HepG2 (cell line): ENCODE results near the gene PLAA. TPM values are rescaled to one million over a fixed set of nuclear protein-coding genes. Genes with fewer than 3 reads are reported as not detected.

Experiments
- ATAC-seq: fragments of 200-7000 bp; cut with Tn5 transposase; 3 replicates; pipeline ENCODE4 v1.9.1; 2020; ENCODE audit warnings: mild to moderate bottlenecking, moderate library complexity
- BruUV-seq: library from RNA; stranded (reverse); fragments of 400-500 nt; replicated peaks from 2 replicates; lab custom pipeline; 2021; lab: Mats Ljungman, UMichigan
- CTCF ChIA-PET: fragments of 300-600 bp; formaldehyde crosslinking; extraction: SDS; loops from one replicate; lab custom pipeline; 2021; ENCODE audit warnings: low total read pairs, inconsistent platforms, low intra/inter-chr PET ratio; lab: Yijun Ruan, JAX
- POLR2A ChIA-PET: fragments of 350-600 bp; sonication (Branson Sonifier 250); formaldehyde crosslinking; loops from one replicate; lab custom pipeline; 2020; ENCODE audit warnings: antibody characterized with exemption, inconsistent platforms; lab: Yijun Ruan, JAX
- DNase-seq: peaks from one replicate; pipeline ENCODE4 v3.0.0-alpha.2; 2015; ENCODE audit warnings: low spot score
- FAIRE-seq: peaks from 3 replicates; lab custom pipeline; 2011; peaks lifted over from hg19 to GRCh38; lab: Jason Lieb, UNC
- H2AFZ ChIP-seq: one replicate; pipeline ENCODE4 v1.6.1; 2011; ENCODE audit warnings: low read length, inconsistent platforms
- H3K27ac ChIP-seq: fragments of 300-600 bp; 3 replicates; pipeline ENCODE4 v1.8.0; 2011; ENCODE audit warnings: mixed run types, mild to moderate bottlenecking, mixed read lengths, low read length, inconsistent platforms; ENCODE audit not compliant: insufficient read depth; ENCODE audit errors: extremely low read length
- H3K27me3 ChIP-seq, 2 experiments: fragments of 200-600 bp in 1 of 2; 2 replicates in 1 of 2; 3 replicates in 1 of 2; pipeline versions ENCODE4 v1.6.0 to v1.8.0; 2011; ENCODE audit warnings: low read length in 2 of 2, mild to moderate bottlenecking in 2 of 2, moderate library complexity in 2 of 2, inconsistent platforms in 1 of 2; ENCODE audit not compliant: insufficient read depth in 2 of 2, control insufficient read depth in 1 of 2
- H3K36me3 ChIP-seq, 2 experiments: fragments of 200-600 bp in 1 of 2; replicated peaks in 1 of 2; 2 replicates in 1 of 2; 3 replicates in 1 of 2; pipeline versions ENCODE4 v1.5.1 to v1.8.0; 2011; ENCODE audit warnings: low read length in 2 of 2, inconsistent platforms in 1 of 2; ENCODE audit not compliant: insufficient read depth in 2 of 2, control insufficient read depth in 1 of 2
- H3K4me1 ChIP-seq: 2 replicates; pipeline ENCODE4 v1.5.1; 2012; ENCODE audit warnings: low read length, inconsistent platforms; ENCODE audit not compliant: insufficient read depth
- H3K4me2 ChIP-seq: 2 replicates; pipeline ENCODE4 v1.6.0; 2011; ENCODE audit warnings: low read depth, low read length, inconsistent platforms
- H3K4me3 ChIP-seq, 3 experiments: fragments of 200-600 bp in 1 of 3; sonication (generic), shearing (Covaris generic) in 1 of 3; replicated peaks in 1 of 3; 2 replicates each; pipeline ENCODE4 v1.5.1; 2011 to 2016; ENCODE audit warnings: low read length in 3 of 3, inconsistent platforms in 2 of 3, low read depth in 2 of 3, mild to moderate bottlenecking in 2 of 3, control low read depth in 1 of 3, mixed read lengths in 1 of 3; ENCODE audit not compliant: insufficient read depth in 1 of 3
- H3K79me2 ChIP-seq: one replicate; pipeline ENCODE4 v1.6.1; 2011; ENCODE audit warnings: low read length, inconsistent platforms; ENCODE audit not compliant: insufficient read depth
- H3K9ac ChIP-seq: 2 replicates; pipeline ENCODE4 v1.6.0; 2011; ENCODE audit warnings: mild to moderate bottlenecking, low read depth, low read length, inconsistent platforms; ENCODE audit not compliant: insufficient read depth
- H3K9me3 ChIP-seq: 2 replicates; pipeline ENCODE4 v1.5.1; 2012; ENCODE audit warnings: mild to moderate bottlenecking, low read length
- H4K20me1 ChIP-seq: 2 replicates; pipeline ENCODE4 v1.6.0; 2011; ENCODE audit warnings: inconsistent platforms, mild to moderate bottlenecking, low read length, moderate library complexity; ENCODE audit not compliant: insufficient read depth
- HNF4G ChIP-seq, 2 experiments: sonication (generic) in 1 of 2; formaldehyde crosslinking in 1 of 2; IDR thresholded peaks; 2 replicates each; pipeline versions ENCODE4 v1.4.0 to v1.6.1; 2011 to 2020; ENCODE audit warnings: borderline replicate concordance in 2 of 2, low read depth in 2 of 2, mild to moderate bottlenecking in 2 of 2, low read length in 1 of 2, missing genetic modification reagents in 1 of 2, moderate library complexity in 1 of 2
- RARA ChIP-seq: IDR thresholded peaks from 2 replicates; pipeline ENCODE4 v1.6.1; 2016; ENCODE audit warnings: missing genetic modification reagents, missing compliant biosample characterization
- SATB2 ChIP-seq: sonication (generic); formaldehyde crosslinking; IDR thresholded peaks from 2 replicates; pipeline ENCODE4 v1.5.0; 2020; ENCODE audit warnings: missing genetic modification reagents
- SP1 ChIP-seq, 2 experiments: fragments of 450-650 bp in 1 of 2; sonication (generic) in 1 of 2; formaldehyde crosslinking in 1 of 2; IDR thresholded peaks; 2 replicates each; pipeline versions ENCODE4 v1.4.0 to v1.6.1; 2016 to 2020; ENCODE audit warnings: missing genetic modification reagents in 1 of 2
- ZNF20 ChIP-seq: sonication (generic); formaldehyde crosslinking; IDR thresholded peaks from 2 replicates; pipeline ENCODE4 v1.4.0; 2020; ENCODE audit warnings: mild to moderate bottlenecking, moderate library complexity, missing genetic modification reagents
- ZNF562 ChIP-seq: sonication (generic); formaldehyde crosslinking; IDR thresholded peaks from 2 replicates; pipeline ENCODE4 v1.8.0; 2022; ENCODE audit warnings: missing genetic modification reagents, borderline replicate concordance
- ZNF639 ChIP-seq: conservative IDR thresholded peaks from 2 replicates; pipeline ENCODE4 v1.6.1; 2018; ENCODE audit warnings: missing genetic modification reagents
- WGBS: methylation state at CpG from one replicate; pipeline ENCODE4 v1.1.6; 2017; ENCODE audit warnings: low lambda C conversion rate; 5-methylcytosine and 5-hydroxymethylcytosine counted together
- in situ Hi-C: cut with HindIII; loops from 2 replicates; pipeline ENCODE4 v1.10.0; 2017; ENCODE audit warnings: low pct_unique_long_range_greater_than_20kb; ENCODE audit not compliant: extremely low pct_ligation_motif_present
- intact Hi-C: fragments of 100-400 bp; cut with micrococcal nuclease; formaldehyde crosslinking; loops from one replicate; pipeline ENCODE4 v1.10.0; 2022; ENCODE audit not compliant: unreplicated experiment
- polyA plus RNA-seq, 8 experiments: library from polyadenylated mRNA; depleted of rRNA in 3 of 8; stranded (reverse) in 7 of 8; unstranded in 1 of 8; fragments of >200 nt; fragmentation: Illumina TruSeq in 4 of 8; extraction: Trizol in 4 of 8; gene quantifications; 2 replicates each; pipeline versions ENCODE4 v1.2.1 to v1.2.3, GENCODE V29; 2011 to 2016; ENCODE audit warnings: low read depth in 4 of 8, missing spikeins in 1 of 8, mixed read lengths in 1 of 8; ENCODE audit not compliant: insufficient read depth in 1 of 8
- total RNA-seq, 5 experiments: library from RNA; depleted of rRNA; stranded (reverse); fragments of >200 nt; fragmentation: Illumina TruSeq; extraction: Trizol; gene quantifications; 2 replicates each; pipeline ENCODE4 v1.2.3, GENCODE V29; 2016; ENCODE audit warnings: low read depth in 1 of 5

Gene PLAA
- total and polyA plus RNA-seq, 2 of the 13 experiments (the other 11 are each of a cell fraction or from before 2014, with no cell fraction given): 5.8 to 22.9 TPM

DNA sequence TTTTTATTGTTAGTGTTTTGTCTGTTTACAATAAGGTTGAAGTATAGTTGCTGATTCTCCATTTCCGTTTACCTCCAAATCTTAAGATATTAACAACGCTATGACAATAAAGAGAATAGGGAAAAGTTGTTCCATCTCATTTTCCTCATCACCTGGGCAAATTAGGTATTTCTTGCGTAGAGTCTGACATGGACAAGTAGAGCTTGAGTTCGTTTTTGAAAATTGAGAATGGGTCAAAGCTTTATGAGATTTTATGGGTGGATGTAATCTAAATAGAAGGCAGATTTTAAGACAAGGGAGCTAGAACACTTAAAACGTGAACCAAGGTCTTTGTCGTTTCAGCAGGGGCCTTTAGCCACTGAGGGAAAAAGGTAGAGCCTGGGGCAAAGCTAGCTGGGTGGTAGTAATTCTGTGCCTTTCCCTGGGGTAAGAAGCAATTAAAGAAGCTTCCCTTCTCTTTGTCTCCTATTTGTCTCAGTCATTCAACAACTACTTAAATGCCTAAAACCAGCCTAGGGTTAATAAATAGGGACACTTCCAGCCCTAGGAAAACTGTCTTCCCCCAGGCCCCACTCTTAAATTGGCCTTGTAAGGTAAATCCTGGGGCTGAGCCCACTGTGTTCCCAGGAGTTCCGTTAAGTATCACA lies 53.9 kb downstream of the PLAA start:
- ATAC-seq (no peak), DNase-seq (no peak), FAIRE-seq (no peak)
- peaks cover 20% of the 10 kb centered on the region for H3K4me1 ChIP-seq
- H3K9ac ChIP-seq: peak overlapping the region; percentile 99
- peaks cover 36% of the 10 kb centered on the region for H3K79me2 ChIP-seq
- intact Hi-C loops: loop anchor here (2.0 to 5.0 kb wide), 2 partner anchors 82 to 384 kb away; no protein-coding TSS in a partner anchor
- ChIA-PET CTCF (no interaction called here), POLR2A (interaction anchor here (0.5 to 2.9 kb wide), 4 partner anchors 8 to 62 kb away, joined by 3 to 24 read pairs (median 12); partner anchors contain the start of genes IFT74 and PLAA)
- no peaks in the 10 kb centered on the region; a peak in 1 of 5 replicates for H3K27me3 ChIP-seq
- H3K4me3 ChIP-seq: peak overlapping the region; percentile 95 to 100 (median 100)
- no peaks in the 10 kb centered on the region for H3K36me3 ChIP-seq
- H2AFZ ChIP-seq: peak overlapping the region; percentile 74
- WGBS: 2% methylated on average over 7 of the region's 7 CpGs
- TSS peak; percentile 98 for BruUV-seq
- H3K27ac ChIP-seq: peak overlapping the region; percentile 100
- TF ChIP-seq HNF4G (IDR thresholded peaks at IDR 0.05; ENCODE audit: borderline replicate concordance, low read depth, low read length): no peak
- TF ChIP-seq HNF4G (CRISPR knock-in tag; IDR thresholded peaks at IDR 0.05; ENCODE audit: borderline replicate concordance, low read depth): no peak
- TF ChIP-seq ZNF20: 0 out of 2 replicates have a peak, but pooled peaks have one; percentile 8
- no peak for TF ChIP-seq SATB2 (CRISPR knock-in tag)
- TF ChIP-seq RARA (CRISPR knock-in tag): no peak
- TF ChIP-seq ZNF562 (CRISPR knock-in tag): no peak
- no peak for TF ChIP-seq SP1 (IDR thresholded peaks at IDR 0.05)
- no peak for TF ChIP-seq SP1 (CRISPR knock-in tag; IDR thresholded peaks at IDR 0.05)
- TF ChIP-seq ZNF639 (CRISPR knock-in tag): no peak
- TF ChIP-seq, all 625 proteins: peak for 1
- in situ Hi-C loops: no loop called here
- Histone ChIP-seq H3K4me2 (peak overlapping the region; percentile 92), H4K20me1 (peaks cover 1% of the 10 kb centered on the region; the same call in 1 of the 2 replicates), H3K9me3 (peaks cover 10% of the 10 kb centered on the region)
